Peyer's patch (tissue), 4 donors: ENCODE results near the gene GMEB1. TPM values are rescaled to one million over a fixed set of nuclear protein-coding genes. Genes with fewer than 3 reads are reported as not detected.

ENCODE experiments used
- DNase-seq, 3 donors: peaks; one replicate each; pipeline ENCODE4 v3.0.0-alpha.2; 2017 to 2019
- H3K27ac ChIP-seq, 4 donors: fragments of 200-600 bp; sonication (generic); one replicate each; pipeline ENCODE4 v1.5.1; 2016 to 2019
- H3K27me3 ChIP-seq, 2 donors: fragments of 200-600 bp; sonication (generic); one replicate each; pipeline ENCODE4 v1.5.1; 2019
- H3K36me3 ChIP-seq, 3 donors: fragments of 200-600 bp; sonication (generic); one replicate each; pipeline ENCODE4 v1.5.1; 2016 to 2019
- H3K4me1 ChIP-seq, 4 donors: fragments of 200-600 bp; sonication (generic); one replicate each; pipeline ENCODE4 v1.5.1; 2016 to 2019
- H3K4me3 ChIP-seq, 4 donors: fragments of 200-600 bp; sonication (generic); 1 replicate in 3 of 4; 2 replicates in 1 of 4; pipeline ENCODE4 v1.5.1; 2016 to 2019; ENCODE audit warnings: mild to moderate bottlenecking in 1 of 4
- H3K9me3 ChIP-seq, 4 donors: fragments of 200-600 bp; sonication (generic); one replicate each; pipeline ENCODE4 v1.5.1; 2016 to 2019; ENCODE audit warnings: mild to moderate bottlenecking in 1 of 4
- POLR2A ChIP-seq, 2 donors: fragments of 450-650 bp; IDR thresholded peaks; one replicate each; pipeline ENCODE4 v1.5.1; 2017; ENCODE audit warnings: antibody characterized with exemption in 2 of 2, mild to moderate bottlenecking in 2 of 2, moderate library complexity in 2 of 2
- total RNA-seq, 4 donors: library from RNA; depleted of rRNA; stranded (reverse); fragments of >200 nt; gene quantifications; one replicate each; pipeline ENCODE4 v1.1.0, GENCODE V29; 2016
- TF ChIP-seq, protein P1 (sequence below), 6 experiments: fragments of 450-650 bp in 4 of 6; fragments of 200-600 bp in 2 of 6; sonication (generic) in 1 of 6; IDR thresholded peaks; one replicate each; pipeline ENCODE4 v1.5.1; 2017 to 2019; ENCODE audit warnings: antibody characterized with exemption in 6 of 6, mild to moderate bottlenecking in 3 of 6, moderate library complexity in 1 of 6

GMEB1 gene
- total RNA-seq, 4 donors from 2014 or later, result 11.0 to 15.7 (median 11.8) TPM

DNA sequence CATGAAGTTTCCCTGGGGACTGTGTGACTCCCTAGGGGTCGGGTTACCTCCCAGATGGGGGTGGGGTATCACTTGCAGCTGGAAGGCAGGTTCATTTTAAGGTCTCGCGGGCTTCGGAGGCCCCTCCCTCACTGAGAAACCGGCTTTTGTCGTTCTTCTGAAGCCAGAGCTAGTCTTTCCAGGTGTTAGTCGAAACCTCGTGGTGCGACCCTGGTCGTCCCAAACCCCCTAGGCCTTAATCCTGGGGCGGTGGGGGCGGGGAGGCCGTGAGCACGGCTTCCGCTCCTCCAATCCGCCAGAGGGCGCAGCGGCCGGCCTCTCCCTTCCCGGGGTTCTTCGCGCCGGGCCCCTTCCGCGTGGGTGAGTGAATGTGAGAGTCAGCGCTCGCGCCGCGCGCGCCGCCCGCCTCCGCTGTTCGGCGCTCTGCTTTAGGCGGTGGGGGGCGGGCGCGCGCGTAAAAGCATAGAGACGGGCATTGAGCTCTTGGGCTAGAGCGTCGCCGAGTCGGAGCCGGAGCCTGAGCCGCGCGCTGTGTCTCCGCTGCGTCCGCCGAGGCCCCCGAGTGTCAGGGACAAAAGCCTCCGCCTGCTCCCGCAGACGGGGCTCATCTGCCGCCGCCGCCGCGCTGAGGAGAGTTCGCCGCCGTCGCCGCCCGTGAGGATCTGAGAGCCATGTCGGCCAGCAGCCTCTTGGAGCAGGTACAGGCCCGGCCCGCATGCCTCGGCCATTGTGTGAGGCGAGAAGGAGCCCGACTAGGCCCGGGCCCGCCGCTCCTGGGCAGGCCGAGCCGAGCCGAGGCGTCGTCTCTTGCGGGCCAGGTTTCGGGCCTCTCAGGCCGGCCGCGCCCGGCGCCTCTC lies 68.1 kb downstream of the GMEB1 start, which contains the start of gene YTHDF2:
TSS of gene YTHDF2 (plus strand) at position 491 of the 857 bp plus-strand sequence. CDS start at position 672, 181 bp downstream.
- no peaks in the 10 kb centered on the region for H3K27me3 ChIP-seq
- peak within 1 kb of the TSS; percentile 70 to 98 (median 83) for H3K4me3 ChIP-seq
- peak; percentile 89 to 93 for TF ChIP-seq POLR2A (IDR thresholded peaks at IDR 0.05)
- TF ChIP-seq, protein P1, sequence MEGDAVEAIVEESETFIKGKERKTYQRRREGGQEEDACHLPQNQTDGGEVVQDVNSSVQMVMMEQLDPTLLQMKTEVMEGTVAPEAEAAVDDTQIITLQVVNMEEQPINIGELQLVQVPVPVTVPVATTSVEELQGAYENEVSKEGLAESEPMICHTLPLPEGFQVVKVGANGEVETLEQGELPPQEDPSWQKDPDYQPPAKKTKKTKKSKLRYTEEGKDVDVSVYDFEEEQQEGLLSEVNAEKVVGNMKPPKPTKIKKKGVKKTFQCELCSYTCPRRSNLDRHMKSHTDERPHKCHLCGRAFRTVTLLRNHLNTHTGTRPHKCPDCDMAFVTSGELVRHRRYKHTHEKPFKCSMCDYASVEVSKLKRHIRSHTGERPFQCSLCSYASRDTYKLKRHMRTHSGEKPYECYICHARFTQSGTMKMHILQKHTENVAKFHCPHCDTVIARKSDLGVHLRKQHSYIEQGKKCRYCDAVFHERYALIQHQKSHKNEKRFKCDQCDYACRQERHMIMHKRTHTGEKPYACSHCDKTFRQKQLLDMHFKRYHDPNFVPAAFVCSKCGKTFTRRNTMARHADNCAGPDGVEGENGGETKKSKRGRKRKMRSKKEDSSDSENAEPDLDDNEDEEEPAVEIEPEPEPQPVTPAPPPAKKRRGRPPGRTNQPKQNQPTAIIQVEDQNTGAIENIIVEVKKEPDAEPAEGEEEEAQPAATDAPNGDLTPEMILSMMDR (IDR thresholded peaks at IDR 0.05), result peak; percentile 68 to 97 (median 96)
- peaks cover 0 to 34% (median 0%) of the 10 kb centered on the region in 3 donors for H3K36me3 ChIP-seq
- DNase-seq, result peak; percentile 95 to 99 (median 98)
- peak within 1 kb of the TSS; percentile 91 to 96 (median 94) for H3K27ac ChIP-seq
- peaks cover 0 to 35% (median 10%) of the 10 kb centered on the region in 4 donors for H3K4me1 ChIP-seq
- no peaks in the 10 kb centered on the region for H3K9me3 ChIP-seq

DNA sequence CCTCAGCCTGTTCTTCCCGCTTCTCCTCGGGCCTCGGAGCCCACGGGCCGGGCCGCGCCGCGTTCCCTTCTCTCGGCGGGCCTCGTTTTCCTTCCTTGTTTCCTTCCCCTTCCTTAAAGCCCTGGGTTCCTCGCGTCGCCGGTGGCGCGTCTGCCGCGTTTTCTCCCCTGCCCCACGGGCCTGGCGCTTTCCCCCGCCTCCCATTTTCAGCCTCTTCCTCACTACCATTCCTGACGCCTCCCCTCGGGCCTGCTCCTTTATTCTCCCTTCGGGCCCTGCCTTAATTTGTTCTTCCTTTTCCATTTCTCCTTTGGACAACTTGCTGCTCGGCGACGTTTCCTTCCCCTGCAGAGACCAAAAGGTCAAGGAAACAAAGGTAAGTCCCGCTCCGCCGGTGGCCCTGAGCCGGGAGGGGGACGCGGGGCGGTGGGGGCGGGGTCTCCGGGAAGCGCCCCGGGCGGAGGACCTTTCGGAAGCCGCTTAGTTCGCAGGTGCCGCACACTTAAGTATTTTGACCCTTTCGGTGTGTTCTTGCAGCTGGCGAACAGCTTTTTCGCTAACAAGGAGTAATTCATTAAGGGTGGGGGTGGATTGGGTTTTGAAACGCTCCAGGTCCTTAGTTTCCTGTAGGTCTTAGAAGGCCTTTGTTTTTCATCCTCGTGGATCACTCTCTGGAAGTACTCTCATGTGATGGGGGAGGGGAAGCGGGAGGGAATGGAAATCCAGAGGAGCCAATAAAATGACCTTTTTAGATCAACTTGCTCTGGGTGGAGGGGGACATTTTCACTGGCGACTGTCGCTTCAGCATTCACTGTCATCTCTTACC lies 68.9 kb downstream of the GMEB1 start:
- DNase-seq, result peak; percentile 30 to 73 (median 63)
- H3K27me3 ChIP-seq, result no peaks in the 10 kb centered on the region
- TF ChIP-seq POLR2A (IDR thresholded peaks at IDR 0.05), result no peak
- TF ChIP-seq, protein P1 (IDR thresholded peaks at IDR 0.05), result no peak
- peaks cover 0 to 41% (median 0%) of the 10 kb centered on the region in 3 donors for H3K36me3 ChIP-seq
- H3K4me3 ChIP-seq, result peak overlapping the region; percentile 70 to 98 (median 83)
- H3K27ac ChIP-seq, result peak overlapping the region; percentile 91 to 96 (median 94)
- no peaks in the 10 kb centered on the region for H3K9me3 ChIP-seq
- H3K4me1 ChIP-seq, result peaks cover 0 to 35% (median 10%) of the 10 kb centered on the region in 4 donors

DNA sequence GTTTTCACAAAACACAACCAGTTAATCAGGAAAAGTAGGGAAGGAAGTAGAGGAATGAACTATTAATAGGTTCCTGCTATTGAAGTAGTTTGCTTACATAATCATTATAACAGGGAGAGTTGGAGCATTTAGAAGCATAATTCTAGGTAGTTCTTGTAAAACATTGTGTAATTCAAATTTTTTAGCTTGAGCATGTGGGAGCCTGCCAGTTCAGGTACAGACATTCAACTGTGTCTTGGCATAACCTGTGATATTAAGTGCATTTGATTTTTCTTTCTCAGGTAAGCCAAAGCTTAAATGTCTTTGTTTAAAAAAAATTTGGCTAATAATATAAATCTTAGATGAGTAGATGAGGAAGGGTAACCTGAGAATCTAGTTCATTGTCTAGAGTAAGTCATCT lies 71.5 kb downstream of the GMEB1 start:
- Histone ChIP-seq H3K36me3 (peaks cover 0 to 67% (median 2%) of the 10 kb centered on the region in 3 donors), H3K4me1 (peaks cover 0 to 54% (median 15%) of the 10 kb centered on the region in 4 donors), H3K4me3 (no peak overlapping the region), H3K27me3 (no peaks in the 10 kb centered on the region), H3K27ac (no peak overlapping the region), H3K9me3 (no peaks in the 10 kb centered on the region)
- no peak for DNase-seq
- TF ChIP-seq, protein P1 (IDR thresholded peaks at IDR 0.05), result no peak
- no peak for TF ChIP-seq POLR2A (IDR thresholded peaks at IDR 0.05)

DNA sequence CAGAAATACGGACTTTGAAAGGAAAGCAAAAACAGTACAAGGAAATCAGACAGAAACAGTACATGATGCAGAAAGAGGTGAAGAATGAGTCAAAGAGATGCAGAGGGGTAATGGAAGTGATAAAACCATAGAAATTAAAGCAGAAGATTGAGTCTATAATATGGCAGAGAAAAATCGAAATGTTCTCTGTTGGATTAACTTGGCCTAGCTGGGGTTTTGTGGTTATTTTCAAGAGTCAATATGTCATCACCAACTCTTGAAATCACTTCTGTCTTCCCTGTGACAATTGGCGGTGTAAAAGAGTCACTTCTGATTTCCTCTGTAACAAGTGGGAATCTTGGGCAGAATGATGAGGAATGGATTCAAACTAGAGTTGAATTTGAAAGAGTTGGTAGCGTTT lies 75.6 kb downstream of the GMEB1 start:
- no peaks in the 10 kb centered on the region for H3K27me3 ChIP-seq
- H3K36me3 ChIP-seq, result peaks cover 0 to 70% (median 2%) of the 10 kb centered on the region in 3 donors
- no peaks in the 10 kb centered on the region for H3K9me3 ChIP-seq
- DNase-seq, result no peak
- H3K4me3 ChIP-seq, result no peak overlapping the region
- no peak overlapping the region for H3K27ac ChIP-seq
- TF ChIP-seq, protein P1 (IDR thresholded peaks at IDR 0.05), result no peak
- no peak for TF ChIP-seq POLR2A (IDR thresholded peaks at IDR 0.05)
- H3K4me1 ChIP-seq, result peaks cover 0 to 77% (median 18%) of the 10 kb centered on the region in 4 donors

DNA sequence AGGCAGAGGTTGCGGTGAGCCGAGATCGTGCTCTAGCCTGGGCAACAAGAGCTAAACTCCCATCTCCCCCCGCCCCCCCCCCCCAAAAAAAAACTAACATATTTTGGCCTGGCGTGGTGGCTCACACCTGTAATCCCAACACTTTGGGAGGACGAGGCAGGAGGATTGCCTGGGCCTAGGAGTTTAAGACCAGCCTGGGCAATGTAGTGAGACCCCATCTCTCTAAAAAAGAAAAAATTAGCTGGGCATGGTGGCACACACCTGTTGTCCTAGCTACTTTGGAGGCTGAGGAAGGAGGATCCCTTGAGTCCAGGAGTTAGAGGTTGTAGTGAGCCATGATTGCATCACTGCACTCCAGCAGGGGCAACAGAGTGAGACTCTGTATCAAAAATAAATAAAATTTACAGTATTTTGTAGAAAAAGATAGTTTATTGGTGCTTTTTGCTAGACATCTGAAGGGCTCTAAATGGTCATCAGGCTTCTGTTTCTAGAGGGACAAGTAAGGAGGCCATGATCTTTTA lies 77.1 kb downstream of the GMEB1 start:
- Histone ChIP-seq H3K4me3 (no peak overlapping the region), H3K4me1 (peaks cover 0 to 80% (median 19%) of the 10 kb centered on the region in 4 donors), H3K27ac (no peak overlapping the region), H3K36me3 (peaks cover 0 to 55% (median 2%) of the 10 kb centered on the region in 3 donors), H3K27me3 (no peaks in the 10 kb centered on the region), H3K9me3 (no peaks in the 10 kb centered on the region)
- no peak for DNase-seq
- TF ChIP-seq, protein P1 (IDR thresholded peaks at IDR 0.05), result no peak
- no peak for TF ChIP-seq POLR2A (IDR thresholded peaks at IDR 0.05)
